PC-9 (cell line): ENCODE results near the gene DKK3. TPM values are rescaled to one million over a fixed set of nuclear protein-coding genes. Genes with fewer than 3 reads are reported as not detected.

Experiments
- BruUV-seq: library from RNA; stranded (reverse); fragments of 400-500 nt; replicated peaks from 2 replicates; lab custom pipeline; 2021; lab: Mats Ljungman, UMichigan
- CTCF ChIA-PET: fragments of 300-600 bp; sonication (Branson Sonifier 250); formaldehyde crosslinking; loops from one replicate; lab custom pipeline; 2022; ENCODE audit warnings: antibody characterized with exemption; lab: Charles Lee
- POLR2A ChIA-PET: fragments of 300-600 bp; sonication (Branson Sonifier 250); formaldehyde crosslinking; loops from one replicate; lab custom pipeline; 2022; ENCODE audit warnings: antibody characterized with exemption; ENCODE audit not compliant: unreplicated experiment; lab: Charles Lee
- DNase-seq, 2 experiments: peaks; one replicate each; pipeline versions ENCODE4 v3.0.0 to v3.0.0-alpha.2; 2015 to 2022; ENCODE audit warnings: mixed read lengths in 1 of 2
- H2AFZ ChIP-seq: fragments of 200-600 bp; sonication (generic); 2 replicates; pipeline ENCODE4 v1.8.1; 2017; ENCODE audit warnings: antibody characterized with exemption
- H3F3A ChIP-seq: fragments of 200-600 bp; sonication (generic); 2 replicates; pipeline ENCODE4 v1.8.1; 2017; ENCODE audit warnings: antibody characterized with exemption, mild to moderate bottlenecking, low read depth; ENCODE audit not compliant: insufficient read depth
- H3K27ac ChIP-seq: fragments of 200-600 bp; sonication (generic); 2 replicates; pipeline ENCODE4 v1.6.1; 2016; ENCODE audit warnings: mixed run types
- H3K27me3 ChIP-seq: fragments of 200-600 bp; sonication (generic); 2 replicates; pipeline ENCODE4 v1.6.1; 2016; ENCODE audit warnings: low read depth, mixed run types; ENCODE audit not compliant: insufficient read depth
- H3K36me3 ChIP-seq: fragments of 200-600 bp; sonication (generic); 2 replicates; pipeline ENCODE4 v1.6.1; 2016; ENCODE audit warnings: low read depth, mixed run types
- H3K4me1 ChIP-seq: fragments of 200-600 bp; sonication (generic); replicated peaks from 2 replicates; pipeline ENCODE4 v1.6.1; 2016; ENCODE audit warnings: mixed run types; ENCODE audit not compliant: insufficient read depth
- H3K4me2 ChIP-seq: fragments of 200-600 bp; sonication (generic); 2 replicates; pipeline ENCODE4 v1.6.1; 2017; ENCODE audit warnings: mixed run types
- H3K4me3 ChIP-seq: fragments of 200-600 bp; sonication (generic); 2 replicates; pipeline ENCODE4 v1.6.1; 2016; ENCODE audit warnings: mixed run types
- H3K79me2 ChIP-seq: fragments of 200-600 bp; sonication (generic); 2 replicates; pipeline ENCODE4 v1.6.1; 2017; ENCODE audit warnings: low read depth, mixed run types
- H3K9me2 ChIP-seq: fragments of 200-600 bp; sonication (generic); 2 replicates; pipeline ENCODE4 v1.8.1; 2017; ENCODE audit warnings: mild to moderate bottlenecking; ENCODE audit not compliant: insufficient read depth
- H3K9me3 ChIP-seq: fragments of 200-600 bp; sonication (generic); 2 replicates; pipeline ENCODE4 v1.8.1; 2016; ENCODE audit warnings: low read depth; ENCODE audit not compliant: insufficient read depth
- H4K20me1 ChIP-seq: fragments of 200-600 bp; sonication (generic); 2 replicates; pipeline ENCODE4 v1.8.1; 2017; ENCODE audit not compliant: insufficient read depth
- CTCF ChIP-seq: fragments of 200-600 bp; sonication (generic); conservative IDR thresholded peaks from 2 replicates; pipeline ENCODE4 v1.6.1; 2017; ENCODE audit warnings: mixed run types, antibody characterized with exemption, mild to moderate bottlenecking, moderate library complexity
- EZH2 ChIP-seq: fragments of 200-600 bp; sonication (generic); IDR thresholded peaks from 2 replicates; pipeline ENCODE4 v1.8.0; 2017; ENCODE audit warnings: antibody characterized with exemption, low read depth
- intact Hi-C: fragments of 100-400 bp; cut with micrococcal nuclease; formaldehyde crosslinking; loops from one replicate; pipeline ENCODE4 v1.10.0; 2022; ENCODE audit not compliant: unreplicated experiment
- total RNA-seq: library from RNA; stranded (reverse); gene quantifications from 2 replicates; pipeline ENCODE4 v1.2.3, GENCODE V29; 2021

Gene DKK3
- total RNA-seq, 1 experiment from 2014 or later, result 11.5 TPM

GRCh38 chr11:11964774-11965150, 43.7 kb downstream of the DKK3 start:
- Histone ChIP-seq H3K4me3 (no peak overlapping the region), H3K36me3 (no peaks in the 10 kb centered on the region), H3K9me3 (no peaks in the 10 kb centered on the region), H4K20me1 (no peaks in the 10 kb centered on the region), H3K27ac (no peak overlapping the region), H2AFZ (no peak overlapping the region), H3K27me3 (no peaks in the 10 kb centered on the region), H3K9me2 (no peaks in the 10 kb centered on the region), H3K4me2 (no peak overlapping the region), H3F3A (no peaks in the 10 kb centered on the region), H3K79me2 (no peaks in the 10 kb centered on the region), H3K4me1 (no peaks in the 10 kb centered on the region)
- CTCF ChIA-PET, result interaction anchor here (0.7 kb wide), 1 partner anchor 29 kb away, joined by 3 read pairs; no protein-coding TSS in a partner anchor
- TF ChIP-seq EZH2 (no peak), CTCF (no peak)
- intact Hi-C loops, result no loop called here
- BruUV-seq, result no TSS peak
- POLR2A ChIA-PET, result no interaction called here
- DNase-seq, result no peak

GRCh38 chr11:11963842-11964773, 44.3 kb downstream of the DKK3 start:
- no peaks in the 10 kb centered on the region for H4K20me1 ChIP-seq
- no peaks in the 10 kb centered on the region for H3F3A ChIP-seq
- ChIA-PET POLR2A (no interaction called here), CTCF (no interaction called here)
- BruUV-seq, result no TSS peak
- H3K4me3 ChIP-seq, result no peak overlapping the region
- TF ChIP-seq CTCF, result no peak
- no peak for TF ChIP-seq EZH2
- H3K27me3 ChIP-seq, result no peaks in the 10 kb centered on the region
- no peaks in the 10 kb centered on the region for H3K79me2 ChIP-seq
- DNase-seq, result no peak
- H2AFZ ChIP-seq, result no peak overlapping the region
- no peaks in the 10 kb centered on the region for H3K9me3 ChIP-seq
- no peak overlapping the region for H3K27ac ChIP-seq
- H3K4me2 ChIP-seq, result no peak overlapping the region
- intact Hi-C loops, result no loop called here
- H3K36me3 ChIP-seq, result no peaks in the 10 kb centered on the region
- H3K9me2 ChIP-seq, result no peaks in the 10 kb centered on the region
- no peaks in the 10 kb centered on the region for H3K4me1 ChIP-seq

GRCh38 chr11:11963067-11963466, 45.4 kb downstream of the DKK3 start:
- no peaks in the 10 kb centered on the region for H3K4me1 ChIP-seq
- H3K9me3 ChIP-seq, result no peaks in the 10 kb centered on the region
- CTCF ChIA-PET, result no interaction called here
- H3K79me2 ChIP-seq, result no peaks in the 10 kb centered on the region
- H2AFZ ChIP-seq, result no peak overlapping the region
- H3K27ac ChIP-seq, result no peak overlapping the region
- H3F3A ChIP-seq, result no peaks in the 10 kb centered on the region
- no peaks in the 10 kb centered on the region for H4K20me1 ChIP-seq
- H3K4me2 ChIP-seq, result no peak overlapping the region
- POLR2A ChIA-PET, result no interaction called here
- no peak for TF ChIP-seq CTCF
- no peak for TF ChIP-seq EZH2
- no peak for DNase-seq
- intact Hi-C loops, result no loop called here
- H3K9me2 ChIP-seq, result no peaks in the 10 kb centered on the region
- BruUV-seq, result no TSS peak
- H3K4me3 ChIP-seq, result no peak overlapping the region
- H3K27me3 ChIP-seq, result no peaks in the 10 kb centered on the region
- H3K36me3 ChIP-seq, result no peaks in the 10 kb centered on the region
